Fibroblast of lung (primary cell): ENCODE results near the gene TH. TPM values are rescaled to one million over a fixed set of nuclear protein-coding genes. Genes with fewer than 3 reads are reported as not detected.

ENCODE experiments used
- DNase-seq, 2 donors: peaks; one replicate each; pipeline versions ENCODE4 v3.0.0 to v3.0.0-alpha.2; 2010; ENCODE audit warnings: low read depth in 2 of 2
- H2AFZ ChIP-seq: 2 replicates; pipeline ENCODE4 v1.5.1; 2012; ENCODE audit warnings: low read length, control low read depth, inconsistent platforms
- H3K27ac ChIP-seq: 2 replicates; pipeline ENCODE4 v1.5.1; 2011; ENCODE audit warnings: low read length, control low read depth; ENCODE audit not compliant: insufficient read depth
- H3K27me3 ChIP-seq: 2 replicates; pipeline ENCODE4 v1.5.1; 2011; ENCODE audit warnings: mild to moderate bottlenecking, low read length; ENCODE audit not compliant: control insufficient read depth, insufficient read depth
- H3K36me3 ChIP-seq: 2 replicates; pipeline ENCODE4 v1.5.1; 2011; ENCODE audit warnings: low read length; ENCODE audit not compliant: control insufficient read depth, insufficient read depth
- H3K4me1 ChIP-seq: 2 replicates; pipeline ENCODE4 v1.5.1; 2011; ENCODE audit warnings: low read length; ENCODE audit not compliant: control insufficient read depth, insufficient read depth; ENCODE audit errors: extremely low read depth
- H3K4me2 ChIP-seq: 2 replicates; pipeline ENCODE4 v1.5.1; 2011; ENCODE audit warnings: low read length, control low read depth; ENCODE audit not compliant: insufficient read depth; ENCODE audit errors: extremely low read depth
- H3K4me3 ChIP-seq, 4 experiments: fragments of 200-600 bp in 1 of 4; sonication (generic) in 1 of 4; replicated peaks in 1 of 4; 2 replicates each; pipeline ENCODE4 v1.5.1; 2011 to 2016; ENCODE audit warnings: low read length in 4 of 4, low read depth in 3 of 4, mild to moderate bottlenecking in 3 of 4, control low read depth in 2 of 4, inconsistent platforms in 1 of 4, mixed read lengths in 1 of 4; ENCODE audit not compliant: insufficient read depth in 1 of 4; ENCODE audit errors: control extremely low read depth in 1 of 4
- H3K79me2 ChIP-seq: 2 replicates; pipeline ENCODE4 v1.5.1; 2012; ENCODE audit warnings: mild to moderate bottlenecking, low read length, inconsistent platforms; ENCODE audit not compliant: control insufficient read depth, insufficient read depth
- H3K9ac ChIP-seq: 2 replicates; pipeline ENCODE4 v1.5.1; 2011; ENCODE audit warnings: mild to moderate bottlenecking, low read length, control low read depth; ENCODE audit not compliant: insufficient read depth
- H3K9me3 ChIP-seq: 2 replicates; pipeline ENCODE4 v1.5.1; 2012; ENCODE audit warnings: low read depth, low read length; ENCODE audit not compliant: control insufficient read depth, insufficient read depth
- H4K20me1 ChIP-seq: 2 replicates; pipeline ENCODE4 v1.5.1; 2011; ENCODE audit warnings: low read length; ENCODE audit not compliant: control insufficient read depth, insufficient read depth; ENCODE audit errors: extremely low read depth
- CTCF ChIP-seq, 2 donors: IDR thresholded peaks in 1 of 2; conservative IDR thresholded peaks in 1 of 2; 1 replicate in 1 of 2; 2 replicates in 1 of 2; pipeline ENCODE4 v1.5.1; 2011 to 2012; ENCODE audit warnings: low read length in 2 of 2, control low read depth in 1 of 2, inconsistent platforms in 1 of 2, low read depth in 1 of 2, mild to moderate bottlenecking in 1 of 2
- EZH2 ChIP-seq: IDR thresholded peaks from 2 replicates; pipeline ENCODE4 v1.5.1; 2012; ENCODE audit warnings: low read length, control low read depth, mild to moderate bottlenecking; ENCODE audit errors: missing control alignments
- polyA plus RNA-seq, 2 donors: library from polyadenylated mRNA; depleted of rRNA in 1 of 2; stranded (reverse) in 1 of 2; unstranded in 1 of 2; fragments of >200 nt; gene quantifications; 2 replicates each; pipeline ENCODE4 v1.2.1, GENCODE V29; 2011 to 2012; ENCODE audit warnings: missing spikeins in 1 of 2
- total RNA-seq: library from RNA; depleted of rRNA; stranded (reverse); fragments of >200 nt; gene quantifications from 2 replicates; pipeline ENCODE4 v1.2.1, GENCODE V29; 2014

Gene TH
- total and polyA plus RNA-seq, 2 donors (not counting 1 experiment from before 2014, with no cell fraction given): 0.17 TPM; not detected in 1

- Histone ChIP-seq H3K27ac (no peak overlapping the region), H3K27me3 (no peaks in the 10 kb centered on the region), H4K20me1 (no peaks in the 10 kb centered on the region), H3K79me2 (no peaks in the 10 kb centered on the region), H3K4me1 (no peaks in the 10 kb centered on the region), H3K4me3 (no peak overlapping the region), H3K9ac (no peak overlapping the region), H3K4me2 (no peak overlapping the region), H3K36me3 (no peaks in the 10 kb centered on the region), H2AFZ (no peak overlapping the region), H3K9me3 (no peaks in the 10 kb centered on the region)
- no peak for TF ChIP-seq EZH2
- no peak for TF ChIP-seq CTCF (conservative IDR thresholded peaks at IDR 0.05 in 1 of 2, IDR thresholded peaks at IDR 0.05 in 1 of 2; ENCODE audit: low read depth in 1 of 2, low read length in 2 of 2)
- DNase-seq: no peak
Observed at GRCh38 chr11:2163428-2163978, 8.1 kb downstream of the TH start.

GRCh38 chr11:2160736-2161259 is 10.8 kb downstream of the TH start, which contains the start of gene INS:
INS (minus strand) TSS chr11:2161209; CDS start chr11:2160971, 238 bp downstream.
- Histone ChIP-seq H3K4me3 (no peak within 1 kb of the TSS), H3K27me3 (no peaks in the 10 kb centered on the region), H3K9me3 (no peaks in the 10 kb centered on the region), H3K4me2 (no peak within 1 kb of the TSS), H3K36me3 (no peaks in the 10 kb centered on the region), H3K9ac (no peak within 1 kb of the TSS), H2AFZ (no peak within 1 kb of the TSS), H3K4me1 (no peaks in the 10 kb centered on the region), H4K20me1 (no peaks in the 10 kb centered on the region), H3K27ac (no peak within 1 kb of the TSS), H3K79me2 (no peaks in the 10 kb centered on the region)
- no peak for TF ChIP-seq EZH2
- no peak for DNase-seq

GRCh38 chr11:2159536-2160413 is 11.8 kb downstream of the TH start:
- no peaks in the 10 kb centered on the region for H3K36me3 ChIP-seq
- DNase-seq: no peak
- H3K4me1 ChIP-seq: no peaks in the 10 kb centered on the region
- no peak overlapping the region for H3K4me3 ChIP-seq
- H3K9ac ChIP-seq: no peak overlapping the region
- H2AFZ ChIP-seq: no peak overlapping the region
- H4K20me1 ChIP-seq: no peaks in the 10 kb centered on the region
- no peak for TF ChIP-seq CTCF (conservative IDR thresholded peaks at IDR 0.05 in 1 of 2, IDR thresholded peaks at IDR 0.05 in 1 of 2; ENCODE audit: low read depth in 1 of 2, low read length in 2 of 2)
- TF ChIP-seq EZH2: no peak
- H3K4me2 ChIP-seq: no peak overlapping the region
- no peaks in the 10 kb centered on the region for H3K9me3 ChIP-seq
- H3K79me2 ChIP-seq: no peaks in the 10 kb centered on the region
- H3K27ac ChIP-seq: no peak overlapping the region
- no peaks in the 10 kb centered on the region for H3K27me3 ChIP-seq
